HG03095 (cell line): ENCODE data around the gene BCAS3.
"Not testable (repeated sequence)": the region's sequence is repeated elsewhere in the genome, so short reads cannot be mapped to it uniquely, and the experiment has no call there.

Experiments used
- ATAC-seq: cut with Tn5 transposase; IDR thresholded peaks from one replicate; pipeline ENCODE4 v1.9.1; 2021; ENCODE audit warnings: moderate library complexity; ENCODE audit not compliant: unreplicated experiment

The BCAS3 gene

GRCh38 chr17:61352408-61352770 is 674.7 kb downstream of the BCAS3 start:
- no peak for ATAC-seq

- ATAC-seq: no peak
These were observed 675.3 kb downstream of the BCAS3 start for GRCh38 chr17:61352781-61353491.

GRCh38 chr17:61353615-61354014 is 676.0 kb downstream of the BCAS3 start:
- ATAC-seq: no peak

GRCh38 chr17:61354895-61355874 is 677.5 kb downstream of the BCAS3 start:
- ATAC-seq: no peak

- not testable (repeated sequence) for ATAC-seq
These were observed 679.4 kb downstream of the BCAS3 start for GRCh38 chr17:61357061-61357460.

GRCh38 chr17:61359513-61359912 is 681.9 kb downstream of the BCAS3 start:
- ATAC-seq: not testable (repeated sequence)

GRCh38 chr17:61360318-61360943 is 682.8 kb downstream of the BCAS3 start:
- ATAC-seq: no peak

- ATAC-seq: no peak
These were observed 683.4 kb downstream of the BCAS3 start for GRCh38 chr17:61361084-61361483.

GRCh38 chr17:61362396-61362795 is 684.7 kb downstream of the BCAS3 start:
- no peak for ATAC-seq

- ATAC-seq: no peak
These were observed 685.4 kb downstream of the BCAS3 start for GRCh38 chr17:61362852-61363600.

GRCh38 chr17:61363601-61364462 is 686.2 kb downstream of the BCAS3 start:
- no peak for ATAC-seq

GRCh38 chr17:61364463-61364846 is 686.8 kb downstream of the BCAS3 start:
- no peak for ATAC-seq

GRCh38 chr17:61366076-61366714 is 688.5 kb downstream of the BCAS3 start:
- ATAC-seq: no peak

- ATAC-seq: no peak
These were observed 689.2 kb downstream of the BCAS3 start for GRCh38 chr17:61366715-61367413.

GRCh38 chr17:61368049-61368831 is 690.6 kb downstream of the BCAS3 start:
- ATAC-seq: no peak

GRCh38 chr17:61368832-61369450 is 691.3 kb downstream of the BCAS3 start:
- no peak for ATAC-seq

GRCh38 chr17:61369751-61370150 is 692.1 kb downstream of the BCAS3 start:
- no peak for ATAC-seq

- no peak for ATAC-seq
These were observed 693.5 kb downstream of the BCAS3 start for GRCh38 chr17:61371179-61371578.
